ENCODE measurements around the gene HPS1. TPM values are rescaled to one million over a fixed set of nuclear protein-coding genes. Genes with fewer than 3 reads are reported as not detected.

The HPS1 gene
- total and polyA plus RNA-seq, 10 of the 15 experiments (the other 5 are each of a cell fraction or from before 2014, with no cell fraction given): 27.1 to 138 (median 54.8) TPM

- ChIA-PET POLR2A (interaction anchor here (0.6 kb wide), 1 partner anchor 19 kb away, joined by 3 read pairs; the partner anchor contains the start of gene PYROXD2), RAD21 (ENCODE audit: unreplicated experiment) (no interaction called here), SMC1A (ENCODE audit: uncharacterized antibody, unreplicated experiment) (interaction anchor here (1.3 kb wide), 1 partner anchor 225 kb away, joined by 5 read pairs; no protein-coding TSS in a partner anchor), CTCF (interaction anchor here (1.0 to 2.3 kb wide), 2 partner anchors 226 to 355 kb away, joined by 4 to 16 read pairs; no protein-coding TSS in a partner anchor)
- H3K4me1 ChIP-seq (ENCODE audit: control insufficient read depth, insufficient read depth, low read length): peaks cover 6% of the 10 kb centered on the region
- FAIRE-seq: no peak
- no peaks in the 10 kb centered on the region for H4K20me1 ChIP-seq (ENCODE audit: control insufficient read depth, insufficient read depth)
- no peak overlapping the region for H3K4me3 ChIP-seq
- 61% methylated on average over 6 of the region's 6 CpGs for WGBS (ENCODE audit: insufficient coverage, insufficient replicate concordance, low lambda C conversion rate, missing lambda C conversion rate)
- no peak overlapping the region for H3K4me2 ChIP-seq (ENCODE audit: control insufficient read depth, insufficient read depth)
- intact Hi-C loops (cut with micrococcal nuclease; ENCODE audit: unreplicated experiment): no loop called here
- no peak overlapping the region for H3K9ac ChIP-seq (ENCODE audit: control insufficient read depth, insufficient read depth, low read length)
- no peak overlapping the region for H3K27ac ChIP-seq (ENCODE audit: control insufficient read depth, insufficient read depth)
- no peaks in the 10 kb centered on the region; the same call in 2 of the 3 replicates for H3K9me3 ChIP-seq (replicated peaks; ENCODE audit: control insufficient read depth, insufficient read depth, low read length)
- H2AFZ ChIP-seq (ENCODE audit: control insufficient read depth, low read depth, low read length): no peak overlapping the region
- in situ Hi-C loops (cut with MboI): no loop called here
- no peak for TF ChIP-seq CREM (IDR thresholded peaks at IDR 0.05; ENCODE audit: low read depth)
- TF ChIP-seq ZSCAN29 (IDR thresholded peaks at IDR 0.05): no peak
- no peak for TF ChIP-seq CUX1 (IDR thresholded peaks at IDR 0.05; ENCODE audit: insufficient replicate concordance, low read depth, low read length)
- TF ChIP-seq ZNF622 (IDR thresholded peaks at IDR 0.05): no peak
- TF ChIP-seq NFYB (IDR thresholded peaks at IDR 0.05; ENCODE audit: insufficient read depth, low read depth, low read length): no peak
- TF ChIP-seq, protein P1, sequence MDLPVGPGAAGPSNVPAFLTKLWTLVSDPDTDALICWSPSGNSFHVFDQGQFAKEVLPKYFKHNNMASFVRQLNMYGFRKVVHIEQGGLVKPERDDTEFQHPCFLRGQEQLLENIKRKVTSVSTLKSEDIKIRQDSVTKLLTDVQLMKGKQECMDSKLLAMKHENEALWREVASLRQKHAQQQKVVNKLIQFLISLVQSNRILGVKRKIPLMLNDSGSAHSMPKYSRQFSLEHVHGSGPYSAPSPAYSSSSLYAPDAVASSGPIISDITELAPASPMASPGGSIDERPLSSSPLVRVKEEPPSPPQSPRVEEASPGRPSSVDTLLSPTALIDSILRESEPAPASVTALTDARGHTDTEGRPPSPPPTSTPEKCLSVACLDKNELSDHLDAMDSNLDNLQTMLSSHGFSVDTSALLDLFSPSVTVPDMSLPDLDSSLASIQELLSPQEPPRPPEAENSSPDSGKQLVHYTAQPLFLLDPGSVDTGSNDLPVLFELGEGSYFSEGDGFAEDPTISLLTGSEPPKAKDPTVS (IDR thresholded peaks at IDR 0.05; ENCODE audit: low read depth, low read length): no peak
- no peak for TF ChIP-seq KAT2A (conservative IDR thresholded peaks at IDR 0.05; ENCODE audit: control insufficient read depth, low read depth, low read length)
- no peak for TF ChIP-seq IRF5 (IDR thresholded peaks at IDR 0.05; ENCODE audit: borderline replicate concordance)
- no peaks in the 10 kb centered on the region for H3K36me3 ChIP-seq (ENCODE audit: control insufficient read depth in 2 of 2, insufficient read depth in 2 of 2, low read length in 1 of 2)
- ATAC-seq: no peak
- no peaks in the 10 kb centered on the region for H3K79me2 ChIP-seq (ENCODE audit: control insufficient read depth, insufficient read depth, low read length)
- BruUV-seq (replicated peaks): no TSS peak
- DNase-seq (ENCODE audit: low read depth, low spot score): no peak
- H3K27me3 ChIP-seq (replicated peaks in 1 of 2; ENCODE audit: control insufficient read depth in 2 of 2, insufficient read depth in 2 of 2, low read length in 1 of 2): no peaks in the 10 kb centered on the region
Measured at GRCh38 chr10:98396096-98397063, 50.4 kb downstream of the HPS1 start.
